Measurements from ENCODE around the gene RNF130.

Gene RNF130

GRCh38 chr5:180070756-180071530, 616 bp downstream of the RNF130 start (continued):
- TF ChIP-seq, protein P1, sequence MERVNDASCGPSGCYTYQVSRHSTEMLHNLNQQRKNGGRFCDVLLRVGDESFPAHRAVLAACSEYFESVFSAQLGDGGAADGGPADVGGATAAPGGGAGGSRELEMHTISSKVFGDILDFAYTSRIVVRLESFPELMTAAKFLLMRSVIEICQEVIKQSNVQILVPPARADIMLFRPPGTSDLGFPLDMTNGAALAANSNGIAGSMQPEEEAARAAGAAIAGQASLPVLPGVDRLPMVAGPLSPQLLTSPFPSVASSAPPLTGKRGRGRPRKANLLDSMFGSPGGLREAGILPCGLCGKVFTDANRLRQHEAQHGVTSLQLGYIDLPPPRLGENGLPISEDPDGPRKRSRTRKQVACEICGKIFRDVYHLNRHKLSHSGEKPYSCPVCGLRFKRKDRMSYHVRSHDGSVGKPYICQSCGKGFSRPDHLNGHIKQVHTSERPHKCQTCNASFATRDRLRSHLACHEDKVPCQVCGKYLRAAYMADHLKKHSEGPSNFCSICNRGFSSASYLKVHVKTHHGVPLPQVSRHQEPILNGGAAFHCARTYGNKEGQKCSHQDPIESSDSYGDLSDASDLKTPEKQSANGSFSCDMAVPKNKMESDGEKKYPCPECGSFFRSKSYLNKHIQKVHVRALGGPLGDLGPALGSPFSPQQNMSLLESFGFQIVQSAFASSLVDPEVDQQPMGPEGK (tag by site-specific recombination; IDR thresholded peaks at IDR 0.05): no peak; the same call in 1 of the 2 replicates
- TF ChIP-seq IKZF3 (tag by site-specific recombination; IDR thresholded peaks at IDR 0.05) (no peak), ZNF560 (tag by site-specific recombination; IDR thresholded peaks at IDR 0.05; ENCODE audit: borderline replicate concordance) (no peak), ZSCAN30 (tag by site-specific recombination; IDR thresholded peaks at IDR 0.05) (peak; percentile 47; the same call in 1 of the 2 replicates), SP3 (tag by site-specific recombination; IDR thresholded peaks at IDR 0.05) (no peak), MYNN (tag by site-specific recombination; IDR thresholded peaks at IDR 0.05; ENCODE audit: borderline replicate concordance) (peak; percentile 61; the same call in 1 of the 2 replicates), FEZF1 (tag by site-specific recombination; IDR thresholded peaks at IDR 0.05) (0 out of 2 replicates have a peak, but pooled peaks have one; percentile 11), ZNF791 (tag by site-specific recombination; IDR thresholded peaks at IDR 0.05) (peak; percentile 22; the same call in 1 of the 2 replicates), SCRT1 (tag by site-specific recombination; IDR thresholded peaks at IDR 0.05; ENCODE audit: borderline replicate concordance) (peak; percentile 39; the same call in 1 of the 2 replicates), ZBTB17 (tag by site-specific recombination; IDR thresholded peaks at IDR 0.05) (peak; percentile 40; the same call in 1 of the 2 replicates), REST (tag by site-specific recombination; IDR thresholded peaks at IDR 0.05) (no peak), ZNF292 (tag by site-specific recombination; IDR thresholded peaks at IDR 0.05; ENCODE audit: borderline replicate concordance, low read depth) (no peak), YY1 (tag by site-specific recombination; IDR thresholded peaks at IDR 0.05) (no peak), ZNF335 (tag by site-specific recombination; conservative IDR thresholded peaks at IDR 0.05) (peak; percentile 75), ZNF362 (tag by site-specific recombination; IDR thresholded peaks at IDR 0.05) (no peak), ZEB2 (tag by site-specific recombination; IDR thresholded peaks at IDR 0.05) (0 out of 2 replicates have a peak, but pooled peaks have one; percentile 24), BCL11B (tag by site-specific recombination; IDR thresholded peaks at IDR 0.05; ENCODE audit: low read depth) (no peak), ZNF112 (tag by site-specific recombination; IDR thresholded peaks at IDR 0.05) (no peak), SCRT2 (tag by site-specific recombination; IDR thresholded peaks at IDR 0.05) (peak; percentile 49; the same call in 1 of the 2 replicates), EGR2 (tag by site-specific recombination; IDR thresholded peaks at IDR 0.05; ENCODE audit: low read depth) (no peak), ZNF544 (tag by site-specific recombination; IDR thresholded peaks at IDR 0.05) (no peak), ZNF76 (tag by site-specific recombination; IDR thresholded peaks at IDR 0.05; ENCODE audit: borderline replicate concordance, low read depth) (no peak), ZBTB8A (tag by site-specific recombination; IDR thresholded peaks at IDR 0.05) (no peak; the same call in none of the 2 replicates), ZNF416 (tag by site-specific recombination; IDR thresholded peaks at IDR 0.05) (no peak), KLF7 (tag by site-specific recombination; IDR thresholded peaks at IDR 0.05; ENCODE audit: borderline replicate concordance) (no peak), ZNF223 (tag by site-specific recombination; IDR thresholded peaks at IDR 0.05) (no peak)
- TF ChIP-seq, protein P2, sequence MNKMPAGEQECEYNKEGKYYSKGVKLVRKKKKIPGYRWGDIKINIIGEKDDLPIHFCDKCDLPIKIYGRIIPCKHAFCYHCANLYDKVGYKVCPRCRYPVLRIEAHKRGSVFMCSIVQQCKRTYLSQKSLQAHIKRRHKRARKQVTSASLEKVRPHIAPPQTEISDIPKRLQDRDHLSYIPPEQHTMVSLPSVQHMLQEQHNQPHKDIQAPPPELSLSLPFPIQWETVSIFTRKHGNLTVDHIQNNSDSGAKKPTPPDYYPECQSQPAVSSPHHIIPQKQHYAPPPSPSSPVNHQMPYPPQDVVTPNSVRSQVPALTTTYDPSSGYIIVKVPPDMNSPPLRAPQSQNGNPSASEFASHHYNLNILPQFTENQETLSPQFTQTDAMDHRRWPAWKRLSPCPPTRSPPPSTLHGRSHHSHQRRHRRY (tag by site-specific recombination; IDR thresholded peaks at IDR 0.05): no peak
- TF ChIP-seq, protein P3, sequence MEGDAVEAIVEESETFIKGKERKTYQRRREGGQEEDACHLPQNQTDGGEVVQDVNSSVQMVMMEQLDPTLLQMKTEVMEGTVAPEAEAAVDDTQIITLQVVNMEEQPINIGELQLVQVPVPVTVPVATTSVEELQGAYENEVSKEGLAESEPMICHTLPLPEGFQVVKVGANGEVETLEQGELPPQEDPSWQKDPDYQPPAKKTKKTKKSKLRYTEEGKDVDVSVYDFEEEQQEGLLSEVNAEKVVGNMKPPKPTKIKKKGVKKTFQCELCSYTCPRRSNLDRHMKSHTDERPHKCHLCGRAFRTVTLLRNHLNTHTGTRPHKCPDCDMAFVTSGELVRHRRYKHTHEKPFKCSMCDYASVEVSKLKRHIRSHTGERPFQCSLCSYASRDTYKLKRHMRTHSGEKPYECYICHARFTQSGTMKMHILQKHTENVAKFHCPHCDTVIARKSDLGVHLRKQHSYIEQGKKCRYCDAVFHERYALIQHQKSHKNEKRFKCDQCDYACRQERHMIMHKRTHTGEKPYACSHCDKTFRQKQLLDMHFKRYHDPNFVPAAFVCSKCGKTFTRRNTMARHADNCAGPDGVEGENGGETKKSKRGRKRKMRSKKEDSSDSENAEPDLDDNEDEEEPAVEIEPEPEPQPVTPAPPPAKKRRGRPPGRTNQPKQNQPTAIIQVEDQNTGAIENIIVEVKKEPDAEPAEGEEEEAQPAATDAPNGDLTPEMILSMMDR (tag by site-specific recombination; IDR thresholded peaks at IDR 0.05): no peak

Data from HEK293 (cell line).